ENCODE measurements around the gene UGT1A5. TPM values are rescaled to one million over a fixed set of nuclear protein-coding genes. Genes with fewer than 3 reads are reported as not detected.

UGT1A5 gene
- total and polyA plus RNA-seq, 2 donors: 0.09 to 0.14 TPM

DNA sequence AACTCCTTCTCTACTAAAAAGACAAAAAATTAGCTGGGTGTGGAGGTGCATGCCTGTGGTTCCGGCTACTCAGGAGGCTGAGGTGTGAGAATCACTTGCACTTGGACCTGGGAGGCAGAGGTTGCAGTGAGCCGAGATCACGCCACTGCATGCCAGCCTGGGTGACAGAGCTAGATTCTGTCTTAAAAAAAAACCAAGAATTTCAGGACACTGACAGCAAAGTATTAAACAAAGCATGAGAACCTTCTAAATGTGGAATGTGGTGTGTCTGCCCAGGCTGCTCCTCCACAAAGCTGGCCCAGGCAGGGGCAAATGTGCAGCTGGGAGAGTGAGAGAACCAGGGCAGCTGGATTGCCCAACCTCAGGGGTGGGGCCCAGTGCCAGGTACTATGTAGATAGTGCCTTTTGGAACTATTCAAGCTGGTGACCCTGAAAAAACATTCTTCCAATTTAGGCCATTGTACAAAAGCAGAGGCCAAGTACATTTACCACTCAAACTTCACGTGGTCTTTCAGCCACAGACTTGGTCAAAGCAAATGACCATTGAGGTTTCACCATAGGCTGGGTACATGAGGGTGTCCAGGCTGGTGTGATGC, 6.7 kb upstream of the UGT1A5 start:
- H3K4me1 ChIP-seq (ENCODE audit: control insufficient read depth in 2 of 2, insufficient read depth in 2 of 2, low read length in 2 of 2): peaks cover 0 to under 1% of the 10 kb centered on the region in 2 donors
- no peaks in the 10 kb centered on the region for H3K36me3 ChIP-seq (ENCODE audit: control insufficient read depth in 2 of 2, insufficient read depth in 2 of 2, low read length in 1 of 2)
- 71% methylated on average over 4 of the region's 4 CpGs for WGBS
- no peak for DNase-seq (ENCODE audit: low read depth in 6 of 9, low spot score in 9 of 9)
- no peak overlapping the region for H3K27ac ChIP-seq (ENCODE audit: low read depth in 1 of 2, low read length in 1 of 2)
- no peaks in the 10 kb centered on the region for H3K9me3 ChIP-seq (ENCODE audit: control insufficient read depth in 2 of 2, insufficient read depth in 1 of 2, low read length in 1 of 2)
- no peaks in the 10 kb centered on the region for H3K27me3 ChIP-seq (ENCODE audit: control insufficient read depth in 2 of 2, insufficient read depth in 1 of 2, low read length in 1 of 2)
- no peak overlapping the region for H3K4me3 ChIP-seq (ENCODE audit: low read length in 2 of 2)

- DNase-seq (ENCODE audit: low read depth in 6 of 9, low spot score in 9 of 9): no peak
- H3K36me3 ChIP-seq (ENCODE audit: control insufficient read depth in 2 of 2, insufficient read depth in 2 of 2, low read length in 1 of 2): no peaks in the 10 kb centered on the region
- WGBS: 0% methylated on average over 1 of the region's 1 CpG
- no peak overlapping the region for H3K4me3 ChIP-seq (ENCODE audit: low read length in 2 of 2)
- peaks cover 0 to 8% of the 10 kb centered on the region in 2 donors for H3K4me1 ChIP-seq (ENCODE audit: control insufficient read depth in 2 of 2, insufficient read depth in 2 of 2, low read length in 2 of 2)
- H3K9me3 ChIP-seq (ENCODE audit: control insufficient read depth in 2 of 2, insufficient read depth in 1 of 2, low read length in 1 of 2): no peaks in the 10 kb centered on the region
- H3K27me3 ChIP-seq (ENCODE audit: control insufficient read depth in 2 of 2, insufficient read depth in 1 of 2, low read length in 1 of 2): no peaks in the 10 kb centered on the region
- H3K27ac ChIP-seq (ENCODE audit: low read depth in 1 of 2, low read length in 1 of 2): no peak overlapping the region
Measured at GRCh38 chr2:233706720-233707119, 6.0 kb upstream of the UGT1A5 start.

DNA sequence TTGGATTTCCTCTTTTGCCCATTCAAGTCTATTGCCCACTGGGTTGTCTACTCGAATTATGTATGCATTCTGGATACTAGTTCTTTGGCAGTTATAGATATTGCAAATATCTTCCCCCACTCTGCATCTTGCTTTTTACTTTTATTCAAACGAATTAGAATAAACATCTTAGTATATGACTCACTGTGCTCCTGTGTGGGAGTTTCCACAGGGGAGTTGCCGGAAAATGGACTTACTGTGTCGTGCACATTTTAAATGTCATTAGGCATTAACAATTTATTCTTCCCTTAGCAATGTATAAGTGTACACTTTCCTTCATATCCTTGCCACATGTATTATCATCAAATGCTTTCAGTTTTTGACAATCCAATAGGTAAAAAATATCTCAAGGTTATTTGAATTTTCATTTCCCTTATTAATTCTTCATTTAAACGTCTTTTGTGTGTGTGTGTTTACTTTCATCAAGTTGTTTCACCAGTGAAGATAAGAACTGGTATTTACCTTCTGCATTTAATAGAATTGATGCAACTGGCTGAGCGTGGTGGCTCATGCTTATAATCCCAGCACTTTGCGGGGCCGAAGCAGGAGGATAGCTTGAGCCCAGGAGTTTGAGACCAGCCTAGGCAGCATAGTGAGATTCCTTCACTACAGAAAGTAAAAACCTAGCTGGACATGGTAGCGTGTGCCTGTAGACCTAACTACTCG, 4.6 kb upstream of the UGT1A5 start:
- Histone ChIP-seq H3K9me3 (ENCODE audit: control insufficient read depth in 2 of 2, insufficient read depth in 1 of 2, low read length in 1 of 2) (no peaks in the 10 kb centered on the region), H3K4me1 (ENCODE audit: control insufficient read depth in 2 of 2, insufficient read depth in 2 of 2, low read length in 2 of 2) (peaks cover 0 to 18% of the 10 kb centered on the region in 2 donors), H3K27ac (ENCODE audit: low read depth in 1 of 2, low read length in 1 of 2) (no peak overlapping the region), H3K36me3 (ENCODE audit: control insufficient read depth in 2 of 2, insufficient read depth in 2 of 2, low read length in 1 of 2) (no peaks in the 10 kb centered on the region), H3K4me3 (ENCODE audit: low read length in 2 of 2) (no peak overlapping the region), H3K27me3 (ENCODE audit: control insufficient read depth in 2 of 2, insufficient read depth in 1 of 2, low read length in 1 of 2) (no peaks in the 10 kb centered on the region)
- DNase-seq (ENCODE audit: low read depth in 6 of 9, low spot score in 9 of 9): no peak
- 94% methylated on average over 10 of the region's 10 CpGs for WGBS

GRCh38 chr2:233708942-233709341, 3.8 kb upstream of the UGT1A5 start:
- Histone ChIP-seq H3K27ac (ENCODE audit: low read depth in 1 of 2, low read length in 1 of 2) (no peak overlapping the region), H3K4me3 (ENCODE audit: low read length in 2 of 2) (no peak overlapping the region), H3K27me3 (ENCODE audit: control insufficient read depth in 2 of 2, insufficient read depth in 1 of 2, low read length in 1 of 2) (no peaks in the 10 kb centered on the region), H3K4me1 (ENCODE audit: control insufficient read depth in 2 of 2, insufficient read depth in 2 of 2, low read length in 2 of 2) (peaks cover 0 to 22% of the 10 kb centered on the region in 2 donors), H3K9me3 (ENCODE audit: control insufficient read depth in 2 of 2, insufficient read depth in 1 of 2, low read length in 1 of 2) (no peaks in the 10 kb centered on the region), H3K36me3 (ENCODE audit: control insufficient read depth in 2 of 2, insufficient read depth in 2 of 2, low read length in 1 of 2) (no peaks in the 10 kb centered on the region)
- 96% methylated on average over 5 of the region's 5 CpGs for WGBS
- DNase-seq (ENCODE audit: low read depth in 6 of 9, low spot score in 9 of 9): no peak

DNA sequence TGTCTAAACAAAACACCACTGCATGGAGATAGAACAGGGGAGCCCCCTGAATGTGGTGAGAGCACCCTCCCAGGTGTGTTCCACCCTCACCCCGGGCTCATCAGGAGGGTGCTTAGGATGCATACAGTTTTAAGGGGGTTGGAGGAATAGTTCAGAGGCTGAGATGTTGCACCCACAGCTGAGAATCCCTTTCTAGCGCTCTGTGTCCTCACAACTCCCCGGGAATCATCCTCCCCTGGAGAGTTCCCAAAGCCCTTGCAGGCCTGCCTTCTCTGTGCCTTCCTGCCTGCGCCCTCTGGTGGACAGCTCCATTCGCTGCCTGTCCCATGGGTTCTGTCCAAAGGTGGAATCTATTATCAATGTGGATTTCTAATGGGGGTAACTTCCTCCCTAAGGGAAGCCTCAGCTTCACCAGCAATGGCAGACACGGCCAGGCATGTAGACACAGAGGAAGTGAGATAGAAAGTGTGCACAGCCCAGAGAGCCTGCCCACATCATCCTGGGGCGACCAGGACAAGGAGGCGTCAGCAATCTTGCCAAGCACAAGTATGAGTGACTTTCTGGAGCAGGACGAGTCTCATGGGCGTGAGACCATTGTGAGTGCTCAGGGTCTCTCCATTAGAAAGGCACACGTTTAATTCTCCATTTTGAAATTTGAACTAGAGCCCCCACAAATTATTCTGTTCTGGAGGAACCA, 1.2 kb upstream of the UGT1A5 start:
- WGBS: 46% methylated on average over 11 of the region's 11 CpGs
- H3K27me3 ChIP-seq (ENCODE audit: control insufficient read depth in 2 of 2, insufficient read depth in 1 of 2, low read length in 1 of 2): no peaks in the 10 kb centered on the region
- H3K27ac ChIP-seq (ENCODE audit: low read depth in 1 of 2, low read length in 1 of 2): no peak overlapping the region

GRCh38 chr2:233713262-233713615, 532 bp downstream of the UGT1A5 start:
- Histone ChIP-seq H3K4me3 (ENCODE audit: low read length in 2 of 2) (no peak overlapping the region), H3K27ac (ENCODE audit: low read depth in 1 of 2, low read length in 1 of 2) (no peak overlapping the region), H3K27me3 (ENCODE audit: control insufficient read depth in 2 of 2, insufficient read depth in 1 of 2, low read length in 1 of 2) (peaks cover 0 to 2% of the 10 kb centered on the region in 2 donors), H3K36me3 (ENCODE audit: control insufficient read depth in 2 of 2, insufficient read depth in 2 of 2, low read length in 1 of 2) (no peaks in the 10 kb centered on the region), H3K4me1 (ENCODE audit: control insufficient read depth in 2 of 2, insufficient read depth in 2 of 2, low read length in 2 of 2) (peaks cover 0 to 22% of the 10 kb centered on the region in 2 donors), H3K9me3 (ENCODE audit: control insufficient read depth in 2 of 2, insufficient read depth in 1 of 2, low read length in 1 of 2) (no peaks in the 10 kb centered on the region)
- DNase-seq (ENCODE audit: low read depth in 6 of 9, low spot score in 9 of 9): peak in 6 of 9 donors; percentile 6 to 58 (median 32)
- WGBS: 38% methylated on average over 7 of the region's 7 CpGs

More for the DNA sequence above, 1.2 kb upstream of the UGT1A5 start:
- Histone ChIP-seq H3K36me3 (ENCODE audit: control insufficient read depth in 2 of 2, insufficient read depth in 2 of 2, low read length in 1 of 2) (no peaks in the 10 kb centered on the region), H3K4me1 (ENCODE audit: control insufficient read depth in 2 of 2, insufficient read depth in 2 of 2, low read length in 2 of 2) (peaks cover 0 to 22% of the 10 kb centered on the region in 2 donors), H3K4me3 (ENCODE audit: low read length in 2 of 2) (no peak overlapping the region), H3K9me3 (ENCODE audit: control insufficient read depth in 2 of 2, insufficient read depth in 1 of 2, low read length in 1 of 2) (no peaks in the 10 kb centered on the region)
- peak in 8 of 9 donors; percentile 29 to 74 (median 55) for DNase-seq (ENCODE audit: low read depth in 6 of 9, low spot score in 9 of 9)

DNA sequence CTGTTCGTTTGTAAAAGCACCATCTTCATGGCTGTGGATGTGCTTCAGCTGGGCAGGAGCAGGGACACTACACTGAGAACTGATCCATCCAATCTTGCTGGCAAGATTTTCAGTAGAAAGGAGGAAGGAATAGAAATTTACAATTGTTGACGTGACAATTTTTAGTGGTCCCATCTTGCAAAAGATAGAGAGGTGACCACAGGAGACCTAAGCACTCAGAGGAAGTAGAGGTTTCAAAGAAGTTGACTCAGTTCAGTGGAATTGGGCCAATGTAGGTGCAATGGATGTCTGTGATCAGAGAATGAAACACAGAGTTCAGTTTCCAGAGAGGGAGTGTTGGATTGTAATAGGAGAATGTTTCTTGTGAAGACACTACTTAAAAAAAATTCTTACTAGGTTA, 1.4 kb downstream of the UGT1A5 start:
- Histone ChIP-seq H3K36me3 (ENCODE audit: control insufficient read depth in 2 of 2, insufficient read depth in 2 of 2, low read length in 1 of 2) (no peaks in the 10 kb centered on the region), H3K4me1 (ENCODE audit: control insufficient read depth in 2 of 2, insufficient read depth in 2 of 2, low read length in 2 of 2) (peaks cover 0 to 22% of the 10 kb centered on the region in 2 donors), H3K4me3 (ENCODE audit: low read length in 2 of 2) (no peak overlapping the region), H3K9me3 (ENCODE audit: control insufficient read depth in 2 of 2, insufficient read depth in 1 of 2, low read length in 1 of 2) (no peaks in the 10 kb centered on the region), H3K27ac (ENCODE audit: low read depth in 1 of 2, low read length in 1 of 2) (no peak overlapping the region), H3K27me3 (ENCODE audit: control insufficient read depth in 2 of 2, insufficient read depth in 1 of 2, low read length in 1 of 2) (peaks cover 0 to 2% of the 10 kb centered on the region in 2 donors)
- WGBS: 69% methylated on average over 2 of the region's 2 CpGs
- no peak for DNase-seq (ENCODE audit: low read depth in 6 of 9, low spot score in 9 of 9)

- H3K27ac ChIP-seq (ENCODE audit: low read depth in 1 of 2, low read length in 1 of 2): no peak within 1 kb of the TSS
- peaks cover 2 to 4% of the 10 kb centered on the region in 2 donors for H3K27me3 ChIP-seq (ENCODE audit: control insufficient read depth in 2 of 2, insufficient read depth in 1 of 2, low read length in 1 of 2)
- H3K9me3 ChIP-seq (ENCODE audit: control insufficient read depth in 2 of 2, insufficient read depth in 1 of 2, low read length in 1 of 2): no peaks in the 10 kb centered on the region
- peaks cover 0 to under 1% of the 10 kb centered on the region in 2 donors for H3K4me1 ChIP-seq (ENCODE audit: control insufficient read depth in 2 of 2, insufficient read depth in 2 of 2, low read length in 2 of 2)
- H3K4me3 ChIP-seq (ENCODE audit: low read length in 2 of 2): no peak within 1 kb of the TSS
- no peaks in the 10 kb centered on the region for H3K36me3 ChIP-seq (ENCODE audit: control insufficient read depth in 2 of 2, insufficient read depth in 2 of 2, low read length in 1 of 2)
- no peak for DNase-seq (ENCODE audit: low read depth in 6 of 9, low spot score in 9 of 9)
- 96% methylated on average over 7 of the region's 7 CpGs for WGBS
Measured at GRCh38 chr2:233718552-233718951, 5.8 kb downstream of the UGT1A5 start, which contains the start of gene UGT1A4. Gene UGT1A4 (plus strand): TSS chr2:233718736. CDS start chr2:233718821, 85 bp downstream.

DNA sequence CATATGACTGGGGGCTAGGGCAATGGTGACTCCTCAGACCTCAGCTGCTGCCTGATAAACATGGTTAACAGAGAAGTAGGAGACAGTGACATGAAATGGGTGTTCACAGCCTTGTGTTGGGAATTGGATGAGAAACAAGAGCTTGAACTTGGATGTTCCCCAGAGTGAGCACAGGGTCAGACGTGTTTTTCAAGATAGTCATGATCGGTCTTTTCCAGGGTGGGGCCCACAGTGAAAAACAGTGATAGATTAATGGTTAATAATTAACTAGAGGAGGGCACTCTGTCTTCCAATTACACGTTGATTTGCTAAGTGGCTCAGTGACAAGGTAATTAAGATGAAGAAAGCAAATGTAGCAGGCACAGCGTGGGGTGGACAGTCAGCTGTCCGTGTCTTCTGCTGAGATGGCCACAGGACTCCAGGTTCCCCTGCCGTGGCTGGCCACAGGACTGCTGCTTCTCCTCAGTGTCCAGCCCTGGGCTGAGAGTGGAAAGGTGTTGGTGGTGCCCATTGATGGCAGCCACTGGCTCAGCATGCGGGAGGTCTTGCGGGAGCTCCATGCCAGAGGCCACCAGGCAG, 16.1 kb downstream of the UGT1A5 start, which contains the start of gene UGT1A3:
Gene UGT1A3, plus strand, starts transcription at position 320 of the 579 bp plus-strand sequence. Its CDS starts 85 bp downstream, at position 405.
- no peaks in the 10 kb centered on the region for H3K27me3 ChIP-seq (ENCODE audit: control insufficient read depth in 2 of 2, insufficient read depth in 1 of 2, low read length in 1 of 2)
- no peak within 1 kb of the TSS for H3K27ac ChIP-seq (ENCODE audit: low read depth in 1 of 2, low read length in 1 of 2)
- H3K36me3 ChIP-seq (ENCODE audit: control insufficient read depth in 2 of 2, insufficient read depth in 2 of 2, low read length in 1 of 2): no peaks in the 10 kb centered on the region
- H3K4me1 ChIP-seq (ENCODE audit: control insufficient read depth in 2 of 2, insufficient read depth in 2 of 2, low read length in 2 of 2): no peaks in the 10 kb centered on the region
- H3K9me3 ChIP-seq (ENCODE audit: control insufficient read depth in 2 of 2, insufficient read depth in 1 of 2, low read length in 1 of 2): no peaks in the 10 kb centered on the region
- no peak within 1 kb of the TSS for H3K4me3 ChIP-seq (ENCODE audit: low read length in 2 of 2)
- 90% methylated on average over 8 of the region's 8 CpGs for WGBS
- DNase-seq (ENCODE audit: low read depth in 6 of 9, low spot score in 9 of 9): no peak
